Activated T-helper 2 cell treated with anti-CD3 and anti-CD28 coated beads, Interferon-gamma antibody, Interleukin-2, Interleukin-4, amounts not matched to agents 10 μg/mL and 5 μg/mL and 100 μg/mL, durations not matched to agents 14 hours and 24 hours and 36 hours (primary cell): ENCODE results near the gene PPP1R12C. TPM values are rescaled to one million over a fixed set of nuclear protein-coding genes. Genes with fewer than 3 reads are reported as not detected.
"Not testable (repeated sequence)": the region's sequence is repeated elsewhere in the genome, so short reads cannot be mapped to it uniquely, and the experiment has no call there.

ENCODE experiments used
- DNase-seq: peaks from one replicate; pipeline ENCODE4 v3.0.0; 2021; ENCODE audit warnings: low spot score
- H3K27ac Mint-ChIP-seq: one replicate; pipeline ENCODE4 v1.8.0; 2021; ENCODE audit warnings: mixed read lengths
- H3K27me3 Mint-ChIP-seq: one replicate; pipeline ENCODE4 v1.8.0; 2021; ENCODE audit warnings: low read depth, mixed read lengths
- H3K36me3 Mint-ChIP-seq: one replicate; pipeline ENCODE4 v1.8.0; 2021; ENCODE audit warnings: low read depth, mixed read lengths
- H3K4me1 Mint-ChIP-seq: one replicate; pipeline ENCODE4 v1.8.0; 2021; ENCODE audit warnings: low read depth, mixed read lengths
- H3K4me3 Mint-ChIP-seq: one replicate; pipeline ENCODE4 v1.8.0; 2021; ENCODE audit warnings: low read depth, mild to moderate bottlenecking, moderate library complexity, mixed read lengths
- H3K9me3 Mint-ChIP-seq: one replicate; pipeline ENCODE4 v1.8.0; 2021; ENCODE audit warnings: mixed read lengths
- intact Hi-C: fragments of 100-400 bp; cut with micrococcal nuclease; formaldehyde crosslinking; loops from one replicate; pipeline ENCODE4 v1.15.1; 2023
- total RNA-seq: library from RNA; stranded (reverse); gene quantifications from 2 replicates; pipeline ENCODE4 v1.2.3, GENCODE V29; 2022

The PPP1R12C gene
- total RNA-seq, 1 donor from 2014 or later, result 108 TPM

DNA sequence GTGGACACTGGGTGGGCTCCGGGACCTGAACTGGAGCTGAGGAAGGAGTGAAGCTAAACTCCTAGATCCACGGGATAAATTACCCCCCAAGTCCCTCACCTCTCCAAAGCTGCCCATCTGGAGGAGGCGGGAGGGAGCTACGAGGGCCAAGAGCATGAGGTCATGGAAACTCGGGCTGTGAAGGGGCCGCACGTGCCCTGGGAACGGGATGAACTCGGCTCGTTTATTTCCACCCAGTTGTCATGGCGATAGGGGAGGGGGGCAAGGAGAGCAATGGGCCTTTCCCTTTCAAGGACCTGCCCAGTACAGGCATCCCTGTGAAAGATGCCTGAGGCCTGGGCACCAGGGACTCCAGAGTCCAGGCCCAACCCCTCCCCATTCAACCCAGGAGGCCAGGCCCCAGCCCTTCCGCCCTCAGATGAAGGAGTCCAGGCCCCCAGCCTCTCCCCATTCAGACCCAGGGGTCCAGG lies 3.8 kb downstream of the PPP1R12C start:
- no peaks in the 10 kb centered on the region for H3K27me3 Mint-ChIP-seq
- no peak overlapping the region for H3K4me3 Mint-ChIP-seq
- H3K27ac Mint-ChIP-seq, result no peak overlapping the region
- H3K9me3 Mint-ChIP-seq, result no peaks in the 10 kb centered on the region
- peaks cover 21% of the 10 kb centered on the region for H3K4me1 Mint-ChIP-seq
- no peak for DNase-seq
- peaks cover 33% of the 10 kb centered on the region for H3K36me3 Mint-ChIP-seq
- intact Hi-C loops, result loop anchor here (10.0 kb wide), 1 partner anchor 511 kb away; the partner anchor contains the start of gene ZNF784

DNA sequence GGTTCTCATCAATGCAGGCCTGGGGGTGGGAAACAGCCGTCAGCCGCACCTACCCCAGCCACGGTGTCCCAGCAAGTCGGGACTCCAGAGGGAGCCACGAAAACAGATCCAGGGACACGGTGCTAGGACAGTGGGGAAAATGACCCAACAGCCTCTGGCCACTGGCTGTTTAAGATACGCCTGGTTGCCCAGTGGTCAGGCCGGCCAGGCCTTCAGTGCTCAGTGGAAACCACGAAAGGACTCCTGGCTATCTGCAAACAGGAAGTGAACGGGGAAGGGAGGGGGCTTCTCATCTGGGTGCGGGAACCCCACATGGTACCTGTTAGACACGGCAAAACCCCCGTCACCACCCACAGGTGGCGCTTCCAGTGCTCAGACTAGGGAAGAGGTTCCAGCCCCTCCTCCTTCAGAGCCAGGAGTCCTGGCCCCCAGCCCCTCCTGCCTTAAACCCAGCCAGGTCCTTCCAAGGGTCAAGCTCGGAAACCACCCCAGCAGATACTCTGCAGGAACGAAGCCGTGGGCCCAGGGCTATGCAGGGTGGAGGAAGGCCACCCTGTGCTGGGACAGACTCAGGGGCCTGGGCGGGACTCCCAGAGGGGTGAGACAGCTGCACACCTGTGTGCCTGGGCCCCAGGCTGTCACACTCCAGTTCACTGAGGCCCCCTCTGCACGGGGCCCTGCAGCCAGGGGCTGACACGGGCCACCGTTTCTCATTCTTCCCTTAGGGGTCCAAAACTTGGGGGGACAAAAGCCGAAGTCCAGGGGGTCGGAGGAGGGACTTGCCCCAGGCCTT lies 4.5 kb downstream of the PPP1R12C start:
- H3K27me3 Mint-ChIP-seq, result no peaks in the 10 kb centered on the region
- no peak for DNase-seq
- H3K4me1 Mint-ChIP-seq, result peaks cover 19% of the 10 kb centered on the region
- H3K36me3 Mint-ChIP-seq, result peaks cover 37% of the 10 kb centered on the region
- no peaks in the 10 kb centered on the region for H3K9me3 Mint-ChIP-seq
- H3K4me3 Mint-ChIP-seq, result no peak overlapping the region
- intact Hi-C loops, result loop anchor here (10.0 kb wide), 1 partner anchor 512 kb away; the partner anchor contains the start of gene ZNF784
- no peak overlapping the region for H3K27ac Mint-ChIP-seq

DNA sequence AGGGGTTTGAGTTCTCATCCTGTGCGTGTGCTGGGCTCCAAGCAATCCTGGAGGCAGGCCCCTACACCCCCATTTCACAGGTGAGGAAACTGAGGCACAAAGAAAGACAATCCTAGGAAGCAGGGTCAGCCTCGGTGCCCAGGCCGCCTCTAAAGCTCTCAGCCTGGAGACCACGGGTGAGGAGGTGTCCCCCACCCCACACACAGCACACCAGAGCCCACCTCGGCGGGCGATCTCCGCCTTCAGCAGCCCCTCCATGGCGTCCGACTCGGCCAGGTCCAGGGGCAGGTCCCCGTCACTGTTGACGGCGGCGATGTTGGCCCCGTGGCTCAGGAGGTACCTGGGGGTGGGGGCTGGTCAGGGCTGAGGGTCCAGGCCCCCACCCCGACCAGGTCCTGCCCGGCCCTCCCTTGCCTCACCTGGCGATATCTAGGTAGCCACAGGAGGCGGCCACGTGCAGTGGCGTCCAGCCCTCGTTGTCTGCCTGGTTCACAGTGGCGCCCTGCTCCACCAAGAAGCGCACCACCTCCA lies 5.1 kb downstream of the PPP1R12C start:
- intact Hi-C loops, result loop anchor here (10.0 kb wide), 1 partner anchor 512 kb away; the partner anchor contains the start of gene ZNF784
- H3K27ac Mint-ChIP-seq, result no peak overlapping the region
- DNase-seq, result no peak
- H3K4me3 Mint-ChIP-seq, result no peak overlapping the region
- peaks cover 40% of the 10 kb centered on the region for H3K36me3 Mint-ChIP-seq
- peaks cover 17% of the 10 kb centered on the region for H3K4me1 Mint-ChIP-seq
- H3K9me3 Mint-ChIP-seq, result no peaks in the 10 kb centered on the region
- no peaks in the 10 kb centered on the region for H3K27me3 Mint-ChIP-seq

DNA sequence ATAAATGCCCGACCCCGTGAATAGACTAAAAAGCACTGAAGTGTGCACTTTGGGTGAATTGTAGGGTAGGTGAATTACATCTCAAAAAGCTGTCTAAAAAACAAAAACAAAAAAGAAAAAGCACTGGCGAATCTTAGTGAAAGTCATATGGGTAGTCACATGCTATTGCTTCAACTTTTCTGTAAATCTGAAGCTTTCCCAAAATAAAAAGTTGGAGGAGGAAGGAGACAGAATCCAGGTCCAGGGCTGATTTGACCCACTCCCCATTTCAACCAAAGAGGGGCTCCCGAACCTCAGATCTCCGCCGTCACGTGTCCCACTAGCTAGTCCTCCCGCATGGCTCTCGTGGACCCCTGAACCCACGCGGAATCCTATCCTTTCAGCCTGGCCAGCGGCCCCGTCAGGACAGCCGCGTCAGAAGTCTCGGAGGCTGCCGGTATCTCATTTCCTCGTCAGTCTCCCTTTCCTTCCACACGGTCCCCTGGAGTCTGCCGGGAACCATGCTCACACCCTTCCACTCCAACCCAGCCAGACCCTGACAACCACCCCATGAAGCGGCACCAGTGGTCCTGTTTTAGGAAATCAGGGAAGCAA lies 6.1 kb downstream of the PPP1R12C start:
- no peak overlapping the region for H3K4me3 Mint-ChIP-seq
- intact Hi-C loops, result loop anchor here (10.0 kb wide), 1 partner anchor 513 kb away; the partner anchor contains the start of gene ZNF784
- H3K4me1 Mint-ChIP-seq, result peaks cover 15% of the 10 kb centered on the region
- DNase-seq, result no peak
- H3K9me3 Mint-ChIP-seq, result no peaks in the 10 kb centered on the region
- peaks cover 42% of the 10 kb centered on the region for H3K36me3 Mint-ChIP-seq
- no peaks in the 10 kb centered on the region for H3K27me3 Mint-ChIP-seq
- H3K27ac Mint-ChIP-seq, result no peak overlapping the region

DNA sequence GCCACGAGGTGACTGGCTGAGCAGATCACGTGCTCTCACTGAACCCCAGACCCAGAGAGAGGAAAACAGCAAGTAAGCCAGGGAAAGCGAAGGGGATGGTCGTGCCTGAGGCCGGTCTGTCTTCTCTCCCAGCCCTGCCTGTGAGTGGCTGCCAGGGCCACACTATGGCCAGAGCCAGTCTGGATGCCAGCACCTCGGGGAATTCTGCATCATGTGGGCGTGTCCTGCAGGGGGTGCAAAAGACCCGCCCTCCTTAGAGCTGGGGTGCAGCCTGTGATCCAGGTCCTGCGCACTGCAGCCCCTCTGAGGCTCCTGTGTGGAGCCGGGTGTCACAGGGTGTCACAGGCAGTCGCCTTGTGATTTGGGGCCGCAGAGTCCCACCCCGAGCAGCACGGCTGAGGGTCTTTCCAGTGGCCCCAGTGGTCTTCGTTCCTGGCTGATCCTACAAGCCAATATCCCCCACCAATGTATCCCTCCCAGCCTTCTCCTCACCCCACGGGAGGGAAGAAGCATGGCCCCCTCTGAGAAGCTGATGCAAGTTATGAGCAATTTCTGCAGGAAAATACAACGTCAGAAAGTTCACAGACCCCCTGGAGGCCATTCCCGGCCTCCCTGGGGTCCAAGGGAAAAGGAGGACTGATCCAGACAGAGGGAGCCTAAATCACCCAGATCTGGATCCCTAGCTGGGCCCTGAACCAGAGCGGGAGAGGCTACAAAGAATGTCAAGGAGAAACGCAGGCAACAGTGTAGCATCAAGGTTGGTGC lies 7.7 kb downstream of the PPP1R12C start:
- no peak overlapping the region for H3K27ac Mint-ChIP-seq
- H3K36me3 Mint-ChIP-seq, result peaks cover 45% of the 10 kb centered on the region
- H3K9me3 Mint-ChIP-seq, result no peaks in the 10 kb centered on the region
- H3K4me3 Mint-ChIP-seq, result no peak overlapping the region
- no peaks in the 10 kb centered on the region for H3K27me3 Mint-ChIP-seq
- no peaks in the 10 kb centered on the region for H3K4me1 Mint-ChIP-seq
- intact Hi-C loops, result loop anchor here (10.0 kb wide), 1 partner anchor 515 kb away; the partner anchor contains the start of gene ZNF784
- no peak for DNase-seq

DNA sequence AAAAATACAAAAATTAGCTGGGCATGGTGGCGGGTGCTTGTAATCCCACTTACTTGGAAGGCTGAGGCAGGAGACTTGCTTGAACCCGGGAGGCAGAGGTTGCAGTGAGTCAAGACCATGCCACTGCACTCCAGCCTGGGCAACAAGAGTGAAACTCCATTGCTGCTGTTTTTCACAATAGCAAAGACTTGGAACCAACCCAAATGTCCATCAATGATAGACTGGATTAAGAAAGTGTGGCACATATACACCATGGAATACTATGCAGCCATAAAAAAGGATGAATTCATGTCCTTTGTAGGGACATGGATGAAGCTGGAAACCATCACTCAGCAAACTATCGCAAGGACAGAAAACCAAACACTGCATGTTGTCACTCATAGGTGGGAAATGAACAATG lies 10.2 kb downstream of the PPP1R12C start:
- intact Hi-C loops, H3K4me3 Mint-ChIP-seq: not testable (repeated sequence)
- peaks cover 59% of the 10 kb centered on the region for H3K36me3 Mint-ChIP-seq

DNA sequence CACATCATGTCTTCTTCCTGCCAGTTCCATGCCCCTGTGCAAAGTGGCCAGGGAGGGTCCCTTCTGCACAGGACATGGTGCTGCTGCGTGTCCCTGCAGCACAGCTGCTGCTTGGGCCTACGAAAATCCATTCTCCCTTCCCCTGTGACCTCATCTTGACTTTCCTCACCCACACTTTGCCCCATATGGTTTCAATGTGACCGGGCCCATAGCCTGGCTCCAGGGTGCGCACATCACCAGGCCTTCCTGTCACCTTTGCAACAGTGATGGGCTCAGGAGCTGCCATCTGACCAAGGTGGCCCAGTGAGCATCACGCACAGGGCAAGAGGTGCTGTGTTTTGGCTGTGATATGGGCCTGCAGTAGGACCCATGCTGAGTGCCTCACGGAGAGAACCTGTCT lies 10.8 kb downstream of the PPP1R12C start:
- Mint-ChIP-seq H3K27me3 (no peaks in the 10 kb centered on the region), H3K9me3 (no peaks in the 10 kb centered on the region), H3K4me3 (no peak overlapping the region), H3K27ac (no peak overlapping the region), H3K4me1 (no peaks in the 10 kb centered on the region), H3K36me3 (peaks cover 66% of the 10 kb centered on the region)
- DNase-seq, result no peak
- intact Hi-C loops, result no loop called here

More for the DNA sequence above, 10.2 kb downstream of the PPP1R12C start:
- not testable (repeated sequence) for H3K27me3 Mint-ChIP-seq, DNase-seq, H3K27ac Mint-ChIP-seq, H3K4me1 Mint-ChIP-seq, H3K9me3 Mint-ChIP-seq

DNA sequence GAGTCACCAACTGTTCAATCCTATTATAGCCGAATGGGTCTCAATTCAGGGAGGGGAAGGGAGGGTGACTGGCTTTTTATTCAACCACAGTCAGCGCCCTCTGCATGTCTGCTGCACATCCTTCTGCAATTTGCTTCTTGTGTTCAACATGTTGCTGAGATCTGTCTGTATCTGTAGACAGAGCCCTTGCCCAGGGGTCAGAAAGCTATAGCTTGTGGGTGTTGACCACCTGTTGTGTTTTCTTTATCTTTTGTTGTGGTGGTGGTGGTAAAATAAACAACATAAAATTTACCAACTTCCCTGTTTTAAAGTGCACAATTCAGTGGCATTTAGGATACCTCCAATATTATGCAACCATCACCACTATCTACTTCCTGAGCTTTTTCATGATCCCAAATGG lies 12.2 kb downstream of the PPP1R12C start:
- Mint-ChIP-seq H3K9me3 (no peaks in the 10 kb centered on the region), H3K4me3 (no peak overlapping the region), H3K36me3 (peaks cover 65% of the 10 kb centered on the region), H3K27me3 (no peaks in the 10 kb centered on the region), H3K27ac (no peak overlapping the region), H3K4me1 (no peaks in the 10 kb centered on the region)
- intact Hi-C loops, result no loop called here
- no peak for DNase-seq

DNA sequence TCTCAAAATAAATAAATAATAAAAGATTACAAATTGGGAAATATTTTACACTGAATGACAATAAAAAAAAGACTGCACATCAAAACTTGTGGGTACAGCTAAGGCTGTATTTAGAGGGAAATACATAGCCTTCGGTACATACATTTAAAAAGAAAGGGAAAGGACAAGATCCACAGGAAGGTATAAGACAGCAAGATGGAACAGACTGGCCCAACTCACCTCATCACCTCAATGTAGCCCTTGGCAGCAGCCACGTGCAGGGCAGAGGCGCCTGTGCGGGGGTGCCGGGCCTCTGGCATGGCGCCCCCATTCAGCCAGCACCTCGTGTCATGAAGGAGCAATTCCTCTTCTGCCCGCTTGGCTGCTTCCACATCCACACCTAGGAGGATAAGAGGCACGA lies 14.2 kb downstream of the PPP1R12C start:
- no peak overlapping the region for H3K27ac Mint-ChIP-seq

DNA sequence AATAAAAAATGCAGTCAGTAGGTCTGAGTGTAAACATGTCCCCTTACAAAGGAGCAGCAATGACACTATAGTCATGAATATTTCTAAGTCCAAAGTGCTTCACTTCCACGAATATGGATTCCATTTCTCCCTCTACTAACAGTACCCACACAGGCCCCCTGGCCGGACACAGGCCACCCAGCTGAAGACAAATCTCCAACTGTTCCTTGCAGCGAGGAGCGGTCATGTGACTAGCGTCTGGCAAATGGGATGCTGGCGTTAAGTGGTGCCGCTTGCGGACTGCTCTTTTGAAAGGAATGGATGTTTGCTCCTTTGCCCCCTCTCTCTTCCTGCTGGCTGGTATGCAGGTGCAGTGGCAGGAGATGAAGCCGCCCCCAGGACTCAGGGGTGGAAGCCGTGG lies 16.2 kb downstream of the PPP1R12C start:
- Mint-ChIP-seq H3K9me3 (no peaks in the 10 kb centered on the region), H3K27ac (no peak overlapping the region), H3K4me1 (no peaks in the 10 kb centered on the region), H3K36me3 (peaks cover 41% of the 10 kb centered on the region), H3K4me3 (no peak overlapping the region), H3K27me3 (no peaks in the 10 kb centered on the region)
- no peak for DNase-seq
- intact Hi-C loops, result no loop called here

More for the DNA sequence above, 14.2 kb downstream of the PPP1R12C start:
- Mint-ChIP-seq H3K27me3 (no peaks in the 10 kb centered on the region), H3K4me3 (no peak overlapping the region), H3K36me3 (peaks cover 52% of the 10 kb centered on the region), H3K4me1 (no peaks in the 10 kb centered on the region), H3K9me3 (no peaks in the 10 kb centered on the region)
- no peak for DNase-seq
- intact Hi-C loops, result no loop called here

DNA sequence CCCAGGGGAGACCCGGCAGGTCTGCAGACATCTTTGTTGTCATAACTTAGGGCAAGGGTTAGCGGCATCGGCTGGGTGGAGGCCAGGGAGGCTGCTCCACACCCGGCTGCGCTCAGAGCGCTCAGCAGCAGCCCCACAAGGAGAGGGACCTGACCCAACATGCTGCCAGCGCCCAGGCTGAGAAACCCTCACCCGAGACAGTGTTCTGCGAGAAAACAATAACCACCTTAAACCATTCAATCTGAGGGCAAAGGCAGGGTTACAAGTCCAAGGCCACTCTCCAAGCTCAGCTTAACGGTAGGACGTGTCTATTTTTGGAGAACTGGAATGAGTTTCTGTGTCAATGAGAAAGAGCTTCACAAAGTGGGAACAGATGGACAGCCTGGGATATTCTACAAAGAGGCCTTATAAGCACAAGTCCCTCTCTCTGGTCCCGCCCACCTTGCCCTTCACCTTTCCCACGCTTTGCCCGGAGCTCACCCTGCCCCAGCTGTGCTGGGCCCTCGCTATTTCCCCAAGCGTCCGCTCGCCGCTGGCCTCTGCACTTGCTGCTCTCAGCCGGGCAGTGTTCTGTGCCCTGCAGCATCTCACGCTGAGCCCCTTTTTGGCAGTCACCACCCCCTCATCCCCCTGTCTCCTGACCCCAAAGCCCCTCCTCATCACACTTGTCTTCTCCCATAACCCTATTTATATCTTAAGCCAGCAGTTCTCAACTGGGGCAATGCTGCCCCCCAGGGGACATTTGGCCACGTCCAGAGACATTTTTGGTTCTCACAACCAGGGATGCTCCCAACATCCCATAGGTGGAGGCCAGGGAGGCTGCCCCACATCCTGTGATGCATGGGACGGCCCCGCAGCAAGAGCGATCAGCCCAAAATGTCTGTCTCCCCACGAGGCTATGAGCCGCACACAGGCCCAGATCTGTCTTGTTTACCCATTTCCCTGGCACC lies 17.6 kb downstream of the PPP1R12C start:
- no peaks in the 10 kb centered on the region for H3K4me1 Mint-ChIP-seq
- no peak overlapping the region for H3K27ac Mint-ChIP-seq
- DNase-seq, result no peak
- H3K4me3 Mint-ChIP-seq, result no peak overlapping the region
- no peaks in the 10 kb centered on the region for H3K27me3 Mint-ChIP-seq
- no peaks in the 10 kb centered on the region for H3K9me3 Mint-ChIP-seq
- H3K36me3 Mint-ChIP-seq, result peaks cover 30% of the 10 kb centered on the region
- intact Hi-C loops, result no loop called here
